DND-41 (cell line): ENCODE data around the gene KRCC1.

ENCODE experiments used
- ATAC-seq: fragments of 200-7000 bp; cut with Tn5 transposase; 3 replicates; pipeline ENCODE4 v1.9.1; 2021; ENCODE audit warnings: low read depth; ENCODE audit not compliant: insufficient read depth
- DNase-seq: peaks from one replicate; pipeline ENCODE4 v3.0.0-alpha.2; 2020
- H2AFZ ChIP-seq: 2 replicates; pipeline ENCODE4 v1.6.0; 2012; ENCODE audit warnings: low read depth, low read length
- H3K27ac ChIP-seq: 2 replicates; pipeline ENCODE4 v1.5.1; 2012; ENCODE audit warnings: low read length, inconsistent platforms
- H3K27me3 ChIP-seq: fragments of 200-600 bp; sonication (generic); 2 replicates; pipeline ENCODE4 v1.6.0; 2012; ENCODE audit warnings: low read length, mild to moderate bottlenecking, inconsistent platforms; ENCODE audit not compliant: insufficient read depth, poor library complexity
- H3K36me3 ChIP-seq: 2 replicates; pipeline ENCODE4 v1.5.1; 2012; ENCODE audit warnings: low read length, inconsistent platforms; ENCODE audit not compliant: insufficient read depth
- H3K4me1 ChIP-seq: 2 replicates; pipeline ENCODE4 v1.5.1; 2012; ENCODE audit warnings: mild to moderate bottlenecking, low read length; ENCODE audit not compliant: insufficient read depth
- H3K4me2 ChIP-seq: 2 replicates; pipeline ENCODE4 v1.6.0; 2012; ENCODE audit warnings: mild to moderate bottlenecking, moderate library complexity, low read length, inconsistent platforms; ENCODE audit not compliant: insufficient read depth
- H3K4me3 ChIP-seq, 2 experiments: fragments of 200-600 bp in 1 of 2; shearing (Covaris generic) in 1 of 2; 2 replicates each; pipeline ENCODE4 v1.5.1; 2012 to 2016; ENCODE audit warnings: inconsistent platforms in 2 of 2, low read length in 2 of 2, mild to moderate bottlenecking in 2 of 2, low read depth in 1 of 2, moderate library complexity in 1 of 2
- H3K79me2 ChIP-seq: 2 replicates; pipeline ENCODE4 v1.6.0; 2012; ENCODE audit warnings: low read length, inconsistent platforms; ENCODE audit not compliant: insufficient read depth
- H3K9ac ChIP-seq: 2 replicates; pipeline ENCODE4 v1.6.0; 2012; ENCODE audit warnings: low read depth, mild to moderate bottlenecking, inconsistent platforms, low read length, moderate library complexity
- H3K9me3 ChIP-seq: 2 replicates; pipeline ENCODE4 v1.5.1; 2012; ENCODE audit warnings: low read length, moderate library complexity, mild to moderate bottlenecking, inconsistent platforms; ENCODE audit not compliant: insufficient read depth, severe bottlenecking
- H4K20me1 ChIP-seq: 2 replicates; pipeline ENCODE4 v1.6.0; 2012; ENCODE audit warnings: low read length; ENCODE audit not compliant: insufficient read depth
- CTCF ChIP-seq: IDR thresholded peaks from 2 replicates; pipeline ENCODE4 v1.5.1; 2012; ENCODE audit warnings: borderline replicate concordance, low read length, moderate library complexity, mild to moderate bottlenecking; ENCODE audit not compliant: poor library complexity, severe bottlenecking; ENCODE audit errors: extremely low read depth
- EZH2 ChIP-seq: IDR thresholded peaks from 3 replicates; pipeline ENCODE4 v1.6.1; 2012; ENCODE audit warnings: borderline replicate concordance, low read depth, mild to moderate bottlenecking, moderate library complexity, low read length, inconsistent platforms; ENCODE audit not compliant: severe bottlenecking

The KRCC1 gene

DNA sequence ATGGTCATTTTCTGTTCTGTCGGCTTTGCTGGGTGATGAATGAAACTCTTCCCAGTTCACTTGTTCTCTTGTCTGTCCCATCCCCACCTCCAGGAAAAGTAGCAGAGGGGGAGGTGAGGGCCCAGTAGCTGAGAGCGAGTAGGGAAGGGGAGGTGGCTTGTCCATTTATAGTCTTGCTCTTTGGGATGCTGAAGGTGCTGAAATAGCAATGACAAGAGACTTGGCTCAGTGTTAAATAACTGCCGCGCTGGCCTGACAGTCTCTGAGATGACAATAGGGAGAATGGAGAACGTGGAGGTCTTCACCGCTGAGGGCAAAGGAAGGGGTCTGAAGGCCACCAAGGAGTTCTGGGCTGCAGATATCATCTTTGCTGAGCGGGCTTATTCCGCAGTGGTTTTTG, 12.0 kb upstream of the KRCC1 start, which contains the start of gene SMYD1:
TSS of gene SMYD1 (plus strand) at position 228 of the 400 bp plus-strand sequence. CDS start at position 268, 40 bp downstream.
- DNase-seq (no peak), ATAC-seq (no peak)
- Histone ChIP-seq H3K27ac (no peak within 1 kb of the TSS), H3K27me3 (no peaks in the 10 kb centered on the region), H3K4me3 (no peak within 1 kb of the TSS), H2AFZ (no peak within 1 kb of the TSS), H3K4me1 (no peaks in the 10 kb centered on the region), H3K4me2 (no peak within 1 kb of the TSS), H3K36me3 (no peaks in the 10 kb centered on the region), H3K9ac (no peak within 1 kb of the TSS), H3K9me3 (no peaks in the 10 kb centered on the region), H3K79me2 (no peaks in the 10 kb centered on the region), H4K20me1 (no peaks in the 10 kb centered on the region)
- TF ChIP-seq EZH2 (no peak), CTCF (no peak)

- H3K9me3 ChIP-seq, result no peaks in the 10 kb centered on the region
- ATAC-seq (no peak), DNase-seq (no peak)
- H3K4me3 ChIP-seq, result no peak overlapping the region
- no peaks in the 10 kb centered on the region for H3K27me3 ChIP-seq
- H3K27ac ChIP-seq, result no peak overlapping the region
- H3K9ac ChIP-seq, result no peak overlapping the region
- TF ChIP-seq CTCF (no peak), EZH2 (no peak)
- no peaks in the 10 kb centered on the region for H3K79me2 ChIP-seq
- no peak overlapping the region for H3K4me2 ChIP-seq
- no peaks in the 10 kb centered on the region for H4K20me1 ChIP-seq
- H2AFZ ChIP-seq, result no peak overlapping the region
- no peaks in the 10 kb centered on the region for H3K4me1 ChIP-seq
- no peaks in the 10 kb centered on the region for H3K36me3 ChIP-seq
These were observed 11.6 kb upstream of the KRCC1 start for GRCh38 chr2:88067189-88067588.

- DNase-seq, result no peak
- Histone ChIP-seq H4K20me1 (no peaks in the 10 kb centered on the region), H3K9ac (no peak overlapping the region), H3K9me3 (no peaks in the 10 kb centered on the region), H3K27me3 (no peaks in the 10 kb centered on the region), H3K4me2 (no peak overlapping the region), H3K4me3 (no peak overlapping the region), H3K79me2 (no peaks in the 10 kb centered on the region), H3K4me1 (no peaks in the 10 kb centered on the region), H3K27ac (no peak overlapping the region), H2AFZ (no peak overlapping the region), H3K36me3 (no peaks in the 10 kb centered on the region)
- TF ChIP-seq EZH2 (no peak), CTCF (no peak)
- no peak for ATAC-seq
These were observed 11.0 kb upstream of the KRCC1 start for GRCh38 chr2:88066543-88066942.

GRCh38 chr2:88061295-88061694, 5.7 kb upstream of the KRCC1 start:
- H3K9ac ChIP-seq, result no peak overlapping the region
- DNase-seq (no peak), ATAC-seq (no peak)
- no peak for TF ChIP-seq EZH2
- TF ChIP-seq CTCF, result no peak
- no peak overlapping the region for H2AFZ ChIP-seq
- no peak overlapping the region for H3K4me3 ChIP-seq
- H3K4me1 ChIP-seq, result peaks cover 5% of the 10 kb centered on the region
- no peaks in the 10 kb centered on the region for H4K20me1 ChIP-seq
- no peaks in the 10 kb centered on the region for H3K27me3 ChIP-seq
- no peak overlapping the region for H3K4me2 ChIP-seq
- 0 out of 2 replicates have a peak, but pooled peaks cover under 1% of the 10 kb centered on the region for H3K79me2 ChIP-seq
- H3K27ac ChIP-seq, result no peak overlapping the region
- no peaks in the 10 kb centered on the region for H3K9me3 ChIP-seq
- no peaks in the 10 kb centered on the region for H3K36me3 ChIP-seq
